Measurements from ENCODE around the gene APOB. TPM values are rescaled to one million over a fixed set of nuclear protein-coding genes. Genes with fewer than 3 reads are reported as not detected.

APOB gene
- polyA plus RNA-seq, 1 of the 3 experiments (the other 2 are of a cell fraction): not detected

GRCh38 chr2:20997953-20998722 lies 45.7 kb downstream of the APOB start:
- WGBS (ENCODE audit: low lambda C conversion rate): 25% methylated on average over 7 of the region's 7 CpGs
- Histone ChIP-seq H3K27ac (ENCODE audit: low read depth in 2 of 2, low read length in 1 of 2) (no peak overlapping the region), H3K79me2 (ENCODE audit: insufficient read depth) (no peaks in the 10 kb centered on the region), H3F3A (replicated peaks; ENCODE audit: insufficient read depth) (no peaks in the 10 kb centered on the region), H3K4me2 (no peak overlapping the region), H2AFZ (ENCODE audit: low read depth) (no peak overlapping the region), H3K36me3 (replicated peaks in 1 of 2; ENCODE audit: control insufficient read depth in 1 of 2, insufficient read depth in 2 of 2, low read length in 1 of 2) (no peaks in the 10 kb centered on the region), H3K4me1 (ENCODE audit: control insufficient read depth in 1 of 2, insufficient read depth in 2 of 2, low read depth in 1 of 2, low read length in 1 of 2) (peaks cover 0 to 3% of the 10 kb centered on the region in 2 experiments; a peak in 2 of 4 replicates), H3K4me3 (ENCODE audit: low read depth in 2 of 2, low read length in 1 of 2) (no peak overlapping the region), H3K9me3 (no peaks in the 10 kb centered on the region), H3K9ac (no peak overlapping the region), H4K20me1 (ENCODE audit: insufficient read depth) (no peaks in the 10 kb centered on the region), H3K27me3 (ENCODE audit: insufficient read depth) (no peaks in the 10 kb centered on the region), H3K9me2 (no peaks in the 10 kb centered on the region)
- DNase-seq: no peak
- ChIA-PET CTCF (interaction anchor here (1.9 to 2.1 kb wide), 2 partner anchors 44 to 337 kb away, joined by 7 to 10 read pairs; no protein-coding TSS in a partner anchor), POLR2A (no interaction called here)
- TF ChIP-seq GATA2 (CRISPR knock-in tag; IDR thresholded peaks at IDR 0.05) (no peak), MEF2A (IDR thresholded peaks at IDR 0.05; ENCODE audit: borderline replicate concordance, low read depth) (no peak), MAX (IDR thresholded peaks at IDR 0.05; ENCODE audit: low read depth) (no peak), SIN3A (IDR thresholded peaks at IDR 0.05; ENCODE audit: borderline replicate concordance, low read depth, low read length) (no peak), RAD21 (IDR thresholded peaks at IDR 0.05; ENCODE audit: low read length) (no peak), FOXJ3 (CRISPR knock-in tag; IDR thresholded peaks at IDR 0.05) (no peak), TEAD4 (IDR thresholded peaks at IDR 0.05; ENCODE audit: borderline replicate concordance, insufficient read depth) (no peak), YY1 (IDR thresholded peaks at IDR 0.05; ENCODE audit: low read depth) (no peak)
- TF ChIP-seq, protein P1, sequence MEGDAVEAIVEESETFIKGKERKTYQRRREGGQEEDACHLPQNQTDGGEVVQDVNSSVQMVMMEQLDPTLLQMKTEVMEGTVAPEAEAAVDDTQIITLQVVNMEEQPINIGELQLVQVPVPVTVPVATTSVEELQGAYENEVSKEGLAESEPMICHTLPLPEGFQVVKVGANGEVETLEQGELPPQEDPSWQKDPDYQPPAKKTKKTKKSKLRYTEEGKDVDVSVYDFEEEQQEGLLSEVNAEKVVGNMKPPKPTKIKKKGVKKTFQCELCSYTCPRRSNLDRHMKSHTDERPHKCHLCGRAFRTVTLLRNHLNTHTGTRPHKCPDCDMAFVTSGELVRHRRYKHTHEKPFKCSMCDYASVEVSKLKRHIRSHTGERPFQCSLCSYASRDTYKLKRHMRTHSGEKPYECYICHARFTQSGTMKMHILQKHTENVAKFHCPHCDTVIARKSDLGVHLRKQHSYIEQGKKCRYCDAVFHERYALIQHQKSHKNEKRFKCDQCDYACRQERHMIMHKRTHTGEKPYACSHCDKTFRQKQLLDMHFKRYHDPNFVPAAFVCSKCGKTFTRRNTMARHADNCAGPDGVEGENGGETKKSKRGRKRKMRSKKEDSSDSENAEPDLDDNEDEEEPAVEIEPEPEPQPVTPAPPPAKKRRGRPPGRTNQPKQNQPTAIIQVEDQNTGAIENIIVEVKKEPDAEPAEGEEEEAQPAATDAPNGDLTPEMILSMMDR (IDR thresholded peaks at IDR 0.05): no peak

DNA sequence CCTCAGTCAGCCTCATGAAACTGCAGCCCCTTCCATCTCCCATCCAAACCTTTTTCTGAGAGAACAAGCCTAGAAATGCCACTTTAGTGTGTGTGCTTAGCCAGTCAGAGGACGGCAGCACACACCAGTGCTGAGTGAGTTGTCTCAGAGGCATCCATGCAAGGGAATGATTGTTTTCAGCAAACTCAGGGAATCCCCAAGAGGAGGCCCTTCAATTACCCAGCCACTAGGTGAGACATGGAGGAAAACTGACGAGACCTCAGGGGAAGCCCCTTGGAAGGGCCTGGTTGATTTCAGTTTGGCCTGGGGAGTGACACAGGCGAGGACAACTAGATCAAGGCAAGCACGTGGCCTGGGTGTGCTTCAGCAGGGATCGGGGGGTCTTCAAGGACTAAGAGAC lies 49.7 kb downstream of the APOB start:
- no peaks in the 10 kb centered on the region for H3K36me3 ChIP-seq (replicated peaks in 1 of 2; ENCODE audit: control insufficient read depth in 1 of 2, insufficient read depth in 2 of 2, low read length in 1 of 2)
- no peaks in the 10 kb centered on the region for H3K9me2 ChIP-seq
- WGBS (ENCODE audit: low lambda C conversion rate): 27% methylated on average over 5 of the region's 5 CpGs
- H3K4me2 ChIP-seq: no peak overlapping the region
- no peak for DNase-seq
- H4K20me1 ChIP-seq (ENCODE audit: insufficient read depth): no peaks in the 10 kb centered on the region
- H3K4me1 ChIP-seq (ENCODE audit: control insufficient read depth in 1 of 2, insufficient read depth in 2 of 2, low read depth in 1 of 2, low read length in 1 of 2): peaks cover 0 to 39% of the 10 kb centered on the region in 2 experiments; a peak in 2 of 4 replicates
- H3K27me3 ChIP-seq (ENCODE audit: insufficient read depth): no peaks in the 10 kb centered on the region
- ChIA-PET POLR2A (no interaction called here), CTCF (interaction anchor here (0.8 to 1.8 kb wide), 3 partner anchors 23 to 343 kb away, joined by 3 to 4 read pairs (median 3); no protein-coding TSS in a partner anchor)
- H2AFZ ChIP-seq (ENCODE audit: low read depth): no peak overlapping the region
- no peak overlapping the region for H3K4me3 ChIP-seq (ENCODE audit: low read depth in 2 of 2, low read length in 1 of 2)
- H3K9ac ChIP-seq: no peak overlapping the region
- no peak for TF ChIP-seq YY1 (IDR thresholded peaks at IDR 0.05; ENCODE audit: low read depth)
- TF ChIP-seq MXI1 (IDR thresholded peaks at IDR 0.05; ENCODE audit: low read depth, low read length): no peak
- TF ChIP-seq FOSL2 (IDR thresholded peaks at IDR 0.05; ENCODE audit: borderline replicate concordance, low read depth): no peak
- TF ChIP-seq GATA2 (CRISPR knock-in tag; IDR thresholded peaks at IDR 0.05): no peak
- TF ChIP-seq NFIC (IDR thresholded peaks at IDR 0.05; ENCODE audit: borderline replicate concordance): no peak
- no peak for TF ChIP-seq POLR2AphosphoS5 (IDR thresholded peaks at IDR 0.05; ENCODE audit: low read depth, low read length)
- TF ChIP-seq, protein P1 (IDR thresholded peaks at IDR 0.05): no peak
- TF ChIP-seq RFX5 (IDR thresholded peaks at IDR 0.05; ENCODE audit: low read length): no peak
- no peak for TF ChIP-seq TEAD4 (IDR thresholded peaks at IDR 0.05; ENCODE audit: borderline replicate concordance, insufficient read depth)
- no peak for TF ChIP-seq SIN3A (IDR thresholded peaks at IDR 0.05; ENCODE audit: borderline replicate concordance, low read depth, low read length)
- no peak for TF ChIP-seq GABPA (IDR thresholded peaks at IDR 0.05; ENCODE audit: low read depth)
- TF ChIP-seq IRF3 (IDR thresholded peaks at IDR 0.05; ENCODE audit: low read depth, low read length): no peak
- no peak for TF ChIP-seq MAX (IDR thresholded peaks at IDR 0.05; ENCODE audit: low read depth)
- no peak for TF ChIP-seq TCF12 (IDR thresholded peaks at IDR 0.05)
- no peak for TF ChIP-seq MEF2A (IDR thresholded peaks at IDR 0.05; ENCODE audit: borderline replicate concordance, low read depth)
- no peak for TF ChIP-seq RXRA (IDR thresholded peaks at IDR 0.05; ENCODE audit: borderline replicate concordance, low read depth)
- no peaks in the 10 kb centered on the region for H3K9me3 ChIP-seq
- H3K79me2 ChIP-seq (ENCODE audit: insufficient read depth): no peaks in the 10 kb centered on the region
- no peak overlapping the region for H3K27ac ChIP-seq (ENCODE audit: low read depth in 2 of 2, low read length in 1 of 2)
- no peaks in the 10 kb centered on the region for H3F3A ChIP-seq (replicated peaks; ENCODE audit: insufficient read depth)
